Measurements from ENCODE around the gene C1QL2. TPM values are rescaled to one million over a fixed set of nuclear protein-coding genes. Genes with fewer than 3 reads are reported as not detected.

C1QL2 gene
- total RNA-seq, 1 donor from 2014 or later, result not detected

- no peak for DNase-seq (ENCODE audit: low read depth, low spot score)
Observed at GRCh38 chr2:119108186-119108585, 50.4 kb downstream of the C1QL2 start.

DNA sequence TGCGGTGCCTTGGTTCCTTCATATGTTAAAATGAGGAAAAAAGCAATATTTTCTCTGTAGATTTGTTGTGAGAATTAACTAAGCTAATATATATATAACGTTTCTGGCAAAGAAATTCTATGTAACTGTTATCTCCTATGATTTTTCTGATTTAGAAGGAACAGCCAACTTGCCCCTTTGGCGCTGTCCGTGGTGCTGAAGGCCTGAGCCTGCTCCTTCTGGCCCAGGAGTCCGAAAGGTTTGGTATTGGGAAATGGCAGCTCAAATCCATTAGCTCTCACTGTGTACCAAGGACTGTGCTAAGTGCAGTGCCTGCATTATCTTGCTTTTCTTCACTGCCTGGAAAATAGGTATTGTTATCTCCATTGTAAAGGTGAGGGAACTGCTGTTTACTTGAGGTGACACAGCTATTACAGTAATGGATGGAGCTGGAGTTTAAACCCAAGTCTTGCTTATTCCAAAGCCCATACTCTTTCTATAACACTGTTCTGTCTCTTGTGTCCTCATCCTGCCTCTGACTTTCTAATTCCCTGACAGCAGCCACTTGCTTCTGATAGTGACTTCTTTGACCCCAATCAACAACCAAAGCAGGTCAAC is 52.2 kb downstream of the C1QL2 start:
- no peak for DNase-seq (ENCODE audit: low read depth, low spot score)

Other genes starting within 250 kb of the C1QL2 start
- not detected in 2 replicates for gene MARCO, start 216.6 kb downstream of the C1QL2 start, total RNA-seq
- 12.2 and 23.7 TPM in 2 replicates for gene STEAP3, start 65.1 kb upstream of the C1QL2 start, total RNA-seq
- 10.4 and 11.5 TPM in 2 replicates for gene C2orf76, start 208.1 kb upstream of the C1QL2 start, total RNA-seq
- gene DBI, start 208.2 kb upstream of the C1QL2 start, total RNA-seq, result 99.0 and 107 TPM in 2 replicates

All from pulmonary artery endothelial cell (primary cell).